GM10266 (cell line): ENCODE measurements around the gene MTUS2.

ENCODE experiments used
- DNase-seq: peaks from one replicate; pipeline ENCODE4 v3.0.0; 2012; ENCODE audit errors: extremely low spot score
- CTCF ChIP-seq: IDR thresholded peaks from 2 replicates; pipeline ENCODE4 v1.5.1; 2012; ENCODE audit warnings: mild to moderate bottlenecking, low read depth; ENCODE audit not compliant: control insufficient read depth, insufficient read depth; ENCODE audit errors: missing control alignments

Gene MTUS2

GRCh38 chr13:29103065-29103800 is 283.1 kb downstream of the MTUS2 start:
- no peak for TF ChIP-seq CTCF
- no peak for DNase-seq

DNA sequence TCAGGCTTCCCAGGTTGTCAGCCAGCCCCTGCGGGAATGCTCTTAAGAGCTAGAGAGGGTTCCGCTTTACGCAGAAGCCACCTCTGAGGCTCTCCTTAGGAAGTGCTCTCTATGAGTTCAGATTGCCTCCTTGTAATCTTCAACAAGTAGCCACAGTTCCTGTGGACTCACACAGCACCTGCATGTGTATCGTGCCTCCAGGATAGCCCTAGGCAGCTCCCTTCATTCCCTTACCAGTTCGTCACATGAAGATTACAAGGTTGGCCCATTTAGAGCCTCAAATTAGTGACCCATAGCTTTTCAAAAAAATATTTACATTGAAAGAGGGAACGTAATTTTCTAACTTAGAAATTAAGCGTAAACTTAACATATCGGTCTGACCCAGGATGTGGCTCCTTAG is 284.3 kb downstream of the MTUS2 start:
- TF ChIP-seq CTCF: no peak
- no peak for DNase-seq

- TF ChIP-seq CTCF: no peak
- no peak for DNase-seq
Measured at GRCh38 chr13:29105779-29106178, 285.6 kb downstream of the MTUS2 start.

DNA sequence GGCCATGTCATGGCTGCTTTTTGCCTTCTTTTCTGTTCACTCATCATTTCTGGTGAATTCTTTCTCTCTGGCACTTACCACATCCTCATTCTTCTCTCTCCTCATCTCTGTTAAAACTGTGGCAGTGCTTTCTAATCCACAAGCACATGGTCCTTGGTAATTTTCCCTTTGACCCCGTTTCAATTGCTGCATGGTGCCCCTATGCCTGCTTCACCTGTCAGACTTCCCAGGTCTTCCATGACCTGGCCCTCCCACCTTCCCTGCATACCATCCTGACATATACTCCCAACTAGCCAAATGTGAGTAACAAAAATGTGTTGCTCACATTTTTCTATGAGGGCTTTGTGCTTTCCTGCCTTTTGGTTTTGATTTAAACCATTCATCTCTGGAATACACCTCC is 286.5 kb downstream of the MTUS2 start:
- no peak for DNase-seq
- no peak for TF ChIP-seq CTCF

GRCh38 chr13:29108068-29108786 is 288.1 kb downstream of the MTUS2 start:
- no peak for TF ChIP-seq CTCF
- no peak for DNase-seq

DNA sequence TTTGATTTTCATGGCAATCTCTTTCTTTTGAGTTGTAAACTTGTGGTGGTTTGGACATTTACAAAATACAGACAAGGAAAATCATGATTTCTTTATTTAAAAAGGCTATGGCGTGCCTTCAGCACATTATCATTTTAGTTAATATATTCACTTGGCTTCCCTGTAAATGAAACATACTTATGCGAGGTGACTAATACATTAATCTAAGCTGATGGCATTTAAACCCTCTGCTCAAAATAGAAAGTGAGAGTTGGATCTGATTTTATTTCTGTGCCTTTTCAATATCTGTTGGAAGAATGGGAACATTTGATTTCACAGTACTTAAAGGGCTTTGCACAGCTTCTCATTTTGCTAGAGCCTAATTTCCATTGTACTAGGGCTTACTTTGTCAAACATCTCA is 289.8 kb downstream of the MTUS2 start:
- DNase-seq: no peak
- no peak for TF ChIP-seq CTCF

DNA sequence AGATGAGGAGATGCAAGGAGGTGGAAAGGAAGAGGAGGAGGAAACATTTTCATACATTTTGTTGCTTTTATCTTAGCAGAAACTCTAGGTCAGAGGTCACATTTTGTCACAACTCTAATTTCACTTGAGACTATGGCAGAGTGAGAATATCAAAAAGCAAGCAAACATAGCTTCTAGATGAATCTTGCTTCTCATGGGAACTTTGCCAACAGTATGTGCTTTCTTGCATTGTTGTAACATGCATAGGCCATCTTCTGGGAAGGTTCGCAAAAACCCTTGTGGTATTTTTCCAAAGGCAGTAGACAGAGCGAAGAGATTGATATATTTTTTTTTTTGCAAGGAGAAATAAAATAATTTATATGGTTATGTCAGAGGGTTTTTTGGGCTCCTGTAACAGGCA is 291.3 kb downstream of the MTUS2 start:
- DNase-seq: no peak
- TF ChIP-seq CTCF: no peak
